ENCODE results near the gene ATG12.

Gene ATG12

GRCh38 chr5:115869256-115869795, 28.0 kb upstream of the ATG12 start:
- H3K9me2 ChIP-seq (ENCODE audit: low read depth, low read length): no peaks in the 10 kb centered on the region
- H3K4me2 ChIP-seq (ENCODE audit: low read length): no peak overlapping the region
- no peaks in the 10 kb centered on the region for H3K79me2 ChIP-seq (ENCODE audit: insufficient read depth, low read length)
- H3K4me1 ChIP-seq (ENCODE audit: insufficient read depth, low read length, severe bottlenecking): no peaks in the 10 kb centered on the region
- no peak overlapping the region for H3K27ac ChIP-seq (ENCODE audit: low read depth, low read length, poor library complexity, severe bottlenecking)
- no peaks in the 10 kb centered on the region for H3K9me3 ChIP-seq (ENCODE audit: low read length)
- no peak overlapping the region for H2AFZ ChIP-seq (ENCODE audit: low read length)
- no peaks in the 10 kb centered on the region for H3F3A ChIP-seq (ENCODE audit: insufficient read depth, low read length)
- H3K36me3 ChIP-seq (ENCODE audit: insufficient read depth, low read length): peaks cover 20% of the 10 kb centered on the region
- no peaks in the 10 kb centered on the region for H3K27me3 ChIP-seq (ENCODE audit: insufficient read depth, low read length)
- H3K9ac ChIP-seq (ENCODE audit: low read length): no peak overlapping the region
- no peaks in the 10 kb centered on the region for H4K20me1 ChIP-seq (ENCODE audit: insufficient read depth, low read length)
- no peak overlapping the region for H3K4me3 ChIP-seq (ENCODE audit: low read depth, low read length, poor library complexity, severe bottlenecking)
- TF ChIP-seq EZH2 (IDR thresholded peaks at IDR 0.05; ENCODE audit: borderline replicate concordance, low read length) (no peak), CTCF (IDR thresholded peaks at IDR 0.05; ENCODE audit: low read length) (no peak)

- Histone ChIP-seq H3K4me1 (ENCODE audit: insufficient read depth, low read length, severe bottlenecking) (peaks cover 7% of the 10 kb centered on the region), H3K9me3 (ENCODE audit: low read length) (0 out of 2 replicates have a peak, but pooled peaks cover 4% of the 10 kb centered on the region), H3K27me3 (ENCODE audit: insufficient read depth, low read length) (no peaks in the 10 kb centered on the region), H4K20me1 (ENCODE audit: insufficient read depth, low read length) (no peaks in the 10 kb centered on the region), H3K79me2 (ENCODE audit: insufficient read depth, low read length) (no peaks in the 10 kb centered on the region), H3K27ac (ENCODE audit: low read depth, low read length, poor library complexity, severe bottlenecking) (no peak overlapping the region), H3K36me3 (ENCODE audit: insufficient read depth, low read length) (no peaks in the 10 kb centered on the region), H3K9me2 (ENCODE audit: low read depth, low read length) (no peaks in the 10 kb centered on the region), H2AFZ (ENCODE audit: low read length) (no peak overlapping the region), H3F3A (ENCODE audit: insufficient read depth, low read length) (no peaks in the 10 kb centered on the region), H3K4me2 (ENCODE audit: low read length) (no peak overlapping the region), H3K4me3 (ENCODE audit: low read depth, low read length, poor library complexity, severe bottlenecking) (no peak overlapping the region), H3K9ac (ENCODE audit: low read length) (no peak overlapping the region)
- TF ChIP-seq CTCF (IDR thresholded peaks at IDR 0.05; ENCODE audit: low read length) (no peak), EZH2 (IDR thresholded peaks at IDR 0.05; ENCODE audit: borderline replicate concordance, low read length) (no peak)
Observed at GRCh38 chr5:115859378-115859777, 18.0 kb upstream of the ATG12 start.

DNA sequence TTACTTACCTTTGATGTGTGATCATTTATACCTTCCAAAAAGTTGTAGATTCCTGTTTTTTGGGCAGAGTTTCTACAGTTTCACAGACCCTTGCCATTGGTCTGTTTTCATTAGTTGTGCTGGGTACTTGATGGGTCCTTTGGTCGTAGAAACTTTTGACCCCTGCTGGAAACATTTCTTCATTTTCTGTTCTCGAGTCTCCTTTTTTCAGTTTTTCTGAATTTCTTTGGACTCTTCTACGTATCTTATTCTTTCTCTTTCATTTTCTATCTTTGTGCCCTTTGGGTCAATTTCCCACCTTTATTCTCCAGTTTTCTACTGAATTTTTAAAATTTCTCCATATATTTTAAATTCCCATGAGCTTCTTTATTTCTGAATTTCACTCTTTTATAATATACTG, 17.0 kb upstream of the ATG12 start:
- Histone ChIP-seq H2AFZ (ENCODE audit: low read length) (no peak overlapping the region), H3K9ac (ENCODE audit: low read length) (no peak overlapping the region), H3K4me3 (ENCODE audit: low read depth, low read length, poor library complexity, severe bottlenecking) (no peak overlapping the region), H3K27me3 (ENCODE audit: insufficient read depth, low read length) (no peaks in the 10 kb centered on the region), H3K9me3 (ENCODE audit: low read length) (peaks cover under 1% of the 10 kb centered on the region; the same call in 1 of the 2 replicates), H4K20me1 (ENCODE audit: insufficient read depth, low read length) (no peaks in the 10 kb centered on the region), H3K4me1 (ENCODE audit: insufficient read depth, low read length, severe bottlenecking) (peaks cover 7% of the 10 kb centered on the region), H3K79me2 (ENCODE audit: insufficient read depth, low read length) (no peaks in the 10 kb centered on the region), H3K36me3 (ENCODE audit: insufficient read depth, low read length) (no peaks in the 10 kb centered on the region), H3K27ac (ENCODE audit: low read depth, low read length, poor library complexity, severe bottlenecking) (no peak overlapping the region), H3K9me2 (ENCODE audit: low read depth, low read length) (no peaks in the 10 kb centered on the region), H3K4me2 (ENCODE audit: low read length) (no peak overlapping the region; the same call in 1 of the 2 replicates), H3F3A (ENCODE audit: insufficient read depth, low read length) (no peaks in the 10 kb centered on the region)
- TF ChIP-seq CTCF (IDR thresholded peaks at IDR 0.05; ENCODE audit: low read length): no peak
- TF ChIP-seq EZH2 (IDR thresholded peaks at IDR 0.05; ENCODE audit: borderline replicate concordance, low read length): no peak

Measured in OCI-LY1 (cell line).